H4 (cell line): ENCODE results near the gene PF4V1. TPM values are rescaled to one million over a fixed set of nuclear protein-coding genes. Genes with fewer than 3 reads are reported as not detected.
"Not testable (repeated sequence)": the region's sequence is repeated elsewhere in the genome, so short reads cannot be mapped to it uniquely, and the experiment has no call there.

Experiments
- DNase-seq: peaks from one replicate; pipeline ENCODE4 v3.0.0-alpha.2; 2015; ENCODE audit warnings: low spot score
- total RNA-seq: library from RNA; depleted of rRNA; stranded (reverse); fragments of >200 nt; shearing (Covaris generic); gene quantifications from 2 replicates; pipeline ENCODE4 v1.2.3, GENCODE V29; 2014

The PF4V1 gene
- total RNA-seq, 1 experiment from 2014 or later = not detected

DNA sequence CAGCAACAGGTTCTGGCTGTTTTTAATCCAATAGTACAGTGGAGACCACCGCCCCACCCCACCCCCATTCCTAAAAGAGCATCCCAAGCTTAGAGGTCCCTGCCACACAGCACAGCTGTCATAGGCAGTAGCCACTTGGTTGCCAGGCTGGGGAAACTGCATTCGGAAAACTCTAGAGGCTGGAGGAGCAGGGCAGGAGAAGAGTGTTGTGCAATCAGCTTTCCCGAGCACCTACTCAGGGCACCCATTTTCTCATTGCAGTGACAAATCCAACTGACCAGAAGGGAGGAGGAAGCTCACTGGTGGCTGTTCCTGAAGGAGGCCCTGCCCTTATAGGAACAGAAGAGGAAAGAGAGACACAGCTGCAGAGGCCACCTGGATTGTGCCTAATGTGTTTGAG, 17.2 kb downstream of the PF4V1 start:
- DNase-seq = no peak

DNA sequence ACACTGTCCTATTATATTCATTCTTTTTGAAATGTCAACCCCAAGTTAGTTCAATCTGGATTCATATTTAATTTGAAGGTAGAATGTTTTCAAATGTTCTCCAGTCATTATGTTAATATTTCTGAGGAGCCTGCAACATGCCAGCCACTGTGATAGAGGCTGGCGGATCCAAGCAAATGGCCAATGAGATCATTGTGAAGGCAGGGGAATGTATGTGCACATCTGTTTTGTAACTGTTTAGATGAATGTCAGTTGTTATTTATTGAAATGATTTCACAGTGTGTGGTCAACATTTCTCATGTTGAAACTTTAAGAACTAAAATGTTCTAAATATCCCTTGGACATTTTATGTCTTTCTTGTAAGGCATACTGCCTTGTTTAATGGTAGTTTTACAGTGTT, 17.7 kb downstream of the PF4V1 start:
- DNase-seq = no peak

GRCh38 chr4:73871511-73872310, 18.6 kb downstream of the PF4V1 start:
- no peak for DNase-seq

GRCh38 chr4:73872316-73873108, 19.4 kb downstream of the PF4V1 start:
- DNase-seq = no peak

GRCh38 chr4:73874386-73874785, 21.3 kb downstream of the PF4V1 start:
- no peak for DNase-seq

DNA sequence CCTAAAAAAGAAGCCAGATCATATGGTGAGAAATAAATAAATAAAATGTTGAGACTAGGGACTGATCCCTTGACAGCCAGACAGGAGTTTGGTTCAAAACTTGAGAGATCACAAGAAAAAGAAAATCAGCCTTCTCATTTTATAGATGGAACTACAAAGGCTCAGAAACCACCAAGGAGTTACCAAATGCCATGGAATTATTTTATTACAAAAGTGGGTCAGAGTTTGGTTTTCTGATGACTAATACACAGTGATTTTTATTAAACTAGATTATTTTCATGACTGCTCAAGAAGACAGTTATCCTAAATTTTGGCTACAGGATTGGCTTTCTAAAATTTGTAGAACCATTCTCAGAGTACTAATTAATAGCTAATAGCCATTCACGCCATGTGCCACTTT, 22.3 kb downstream of the PF4V1 start:
- no peak for DNase-seq

DNA sequence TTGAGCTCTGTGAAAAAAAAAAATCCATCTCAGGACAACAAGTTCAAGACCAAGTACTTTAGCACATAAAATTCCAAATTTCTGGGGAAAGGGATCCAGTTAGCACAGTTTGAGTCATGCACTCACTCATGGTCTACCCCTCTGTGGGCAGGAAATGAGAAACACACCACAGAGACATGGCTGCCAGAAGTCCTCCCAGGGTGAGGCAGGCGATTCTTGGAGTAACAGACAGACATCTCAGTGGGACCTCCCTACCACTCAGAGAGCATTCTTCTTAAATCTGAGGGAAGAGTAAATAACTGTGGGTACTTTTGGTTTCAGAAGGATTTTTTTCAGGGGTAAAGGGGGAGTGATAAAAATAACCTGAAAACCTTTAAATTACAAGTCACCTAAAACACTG, 30.2 kb downstream of the PF4V1 start:
- DNase-seq = peak; percentile 26

- DNase-seq = no peak
Measured at GRCh38 chr4:73885574-73886267, 32.6 kb downstream of the PF4V1 start.

GRCh38 chr4:73891326-73891725, 38.2 kb downstream of the PF4V1 start:
- DNase-seq = no peak

DNA sequence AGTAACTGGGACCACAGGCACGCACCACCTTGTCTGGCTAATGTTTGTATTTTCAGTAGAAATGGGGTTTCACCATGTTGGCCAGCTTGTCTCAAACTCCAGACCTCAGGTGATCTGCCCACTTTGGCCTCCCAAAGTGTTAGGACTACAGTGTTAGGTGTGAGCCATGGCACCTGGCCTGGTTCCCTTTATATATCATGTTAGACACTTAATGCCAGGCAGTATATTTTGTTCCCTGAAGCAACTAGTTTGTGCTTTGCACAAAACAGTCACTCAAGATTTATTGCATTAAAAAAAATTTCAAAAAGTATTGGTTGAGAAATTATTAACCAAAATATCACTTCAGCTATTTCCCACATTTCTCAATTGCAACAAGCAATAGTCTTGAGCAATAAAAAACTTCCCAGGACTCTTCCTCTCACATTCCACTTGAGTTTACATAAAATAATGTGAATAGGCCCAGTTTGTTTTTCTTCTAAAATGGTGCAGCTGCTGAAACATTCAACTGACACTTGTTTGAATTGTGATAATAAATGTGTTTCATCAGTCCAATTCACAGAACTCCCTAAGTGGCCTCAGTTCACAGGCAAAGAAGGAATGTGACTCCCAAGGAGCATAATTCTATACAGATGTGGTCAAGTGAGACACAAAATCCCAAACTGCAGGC, 38.8 kb downstream of the PF4V1 start:
- peak; percentile 23 for DNase-seq

GRCh38 chr4:73892966-73893365, 39.9 kb downstream of the PF4V1 start:
- no peak for DNase-seq

DNA sequence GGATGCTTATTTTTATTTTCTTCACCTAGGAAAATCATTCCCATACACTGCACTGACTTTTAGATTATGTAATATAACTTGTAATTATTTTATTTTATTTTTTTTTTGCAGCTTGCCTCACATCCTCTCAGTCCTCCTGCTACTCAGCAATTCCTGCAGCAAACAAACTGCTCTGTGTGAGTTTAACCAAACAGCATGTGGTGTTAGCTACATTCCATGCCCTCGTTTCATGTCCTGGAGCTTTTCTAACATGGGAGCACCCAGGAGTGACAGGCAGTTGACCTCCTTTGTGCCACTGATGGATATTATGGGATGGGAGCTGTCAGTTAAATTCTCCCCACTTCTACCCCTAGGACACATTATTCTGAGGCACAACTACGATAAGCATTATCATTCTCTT, 40.9 kb downstream of the PF4V1 start:
- DNase-seq = no peak

- no peak for DNase-seq
Measured at GRCh38 chr4:73895201-73896175, 42.4 kb downstream of the PF4V1 start.

DNA sequence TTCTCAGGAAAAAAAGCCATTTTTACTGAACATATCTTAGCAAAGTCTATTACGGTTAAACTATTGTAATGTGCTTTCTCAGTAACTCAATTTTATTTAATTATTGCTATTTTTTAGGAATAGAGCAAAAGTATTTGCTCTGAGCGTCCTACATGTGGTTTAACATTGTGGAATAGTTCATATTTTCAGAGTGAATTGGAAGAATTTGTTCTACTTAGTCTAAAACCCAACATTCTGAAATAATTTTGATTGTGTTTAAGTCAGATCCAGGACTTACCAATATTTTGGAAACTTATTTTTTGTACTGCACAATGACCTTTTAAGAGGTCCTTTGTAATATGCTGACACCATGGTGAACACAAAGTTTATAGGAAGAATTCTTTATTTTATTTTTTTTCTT, 43.3 kb downstream of the PF4V1 start:
- DNase-seq = no peak

GRCh38 chr4:73897380-73898136, 44.5 kb downstream of the PF4V1 start:
- no peak for DNase-seq

GRCh38 chr4:73899338-73899737, 46.2 kb downstream of the PF4V1 start:
- not testable (repeated sequence) for DNase-seq

DNA sequence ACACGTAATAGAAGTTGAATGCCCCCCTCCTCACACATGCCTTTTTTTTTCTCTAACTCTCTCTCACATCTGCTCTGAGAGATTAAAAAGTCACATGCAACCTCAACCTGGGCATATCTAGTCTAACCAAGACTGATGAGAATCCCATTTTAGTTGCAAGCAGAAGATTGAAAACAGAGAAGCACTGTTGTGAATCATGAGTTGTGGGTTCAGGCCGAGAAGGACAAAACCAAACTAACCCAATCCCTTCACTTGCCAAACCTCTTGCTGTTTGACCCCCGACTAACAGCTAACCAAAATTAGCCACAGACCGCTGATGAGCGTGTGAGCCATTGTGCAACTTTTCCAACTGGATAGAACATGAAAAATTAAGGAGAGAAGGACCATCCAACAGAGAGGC, 47.9 kb downstream of the PF4V1 start:
- DNase-seq = no peak

DNA sequence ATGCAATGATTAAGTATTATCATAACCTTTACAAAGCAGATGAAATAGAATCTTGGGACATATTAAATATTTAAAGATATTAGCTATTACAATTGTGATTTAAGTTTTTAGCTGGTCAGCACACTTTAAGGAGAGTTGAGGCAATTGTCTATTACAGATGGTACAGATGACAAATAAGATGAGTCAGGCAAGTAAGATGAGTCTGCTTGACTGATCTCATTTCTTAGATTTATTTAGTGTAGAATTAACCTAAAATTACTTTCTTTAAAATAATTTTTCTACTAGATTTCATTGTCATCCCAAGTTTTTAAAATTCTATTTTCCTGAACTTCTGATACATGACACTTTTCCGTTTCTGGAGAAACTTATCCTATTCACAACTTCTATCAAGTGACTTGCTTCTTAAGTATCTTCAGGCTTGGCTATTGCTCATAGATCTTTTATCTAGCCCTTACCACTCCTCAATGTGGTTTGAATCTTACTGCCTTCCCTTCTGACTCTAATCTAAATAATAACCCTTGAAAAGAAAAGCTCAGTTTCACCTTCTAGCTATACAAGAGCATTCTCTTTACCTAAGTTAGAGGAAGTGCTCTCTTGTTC, 49.0 kb downstream of the PF4V1 start:
- no peak for DNase-seq

DNA sequence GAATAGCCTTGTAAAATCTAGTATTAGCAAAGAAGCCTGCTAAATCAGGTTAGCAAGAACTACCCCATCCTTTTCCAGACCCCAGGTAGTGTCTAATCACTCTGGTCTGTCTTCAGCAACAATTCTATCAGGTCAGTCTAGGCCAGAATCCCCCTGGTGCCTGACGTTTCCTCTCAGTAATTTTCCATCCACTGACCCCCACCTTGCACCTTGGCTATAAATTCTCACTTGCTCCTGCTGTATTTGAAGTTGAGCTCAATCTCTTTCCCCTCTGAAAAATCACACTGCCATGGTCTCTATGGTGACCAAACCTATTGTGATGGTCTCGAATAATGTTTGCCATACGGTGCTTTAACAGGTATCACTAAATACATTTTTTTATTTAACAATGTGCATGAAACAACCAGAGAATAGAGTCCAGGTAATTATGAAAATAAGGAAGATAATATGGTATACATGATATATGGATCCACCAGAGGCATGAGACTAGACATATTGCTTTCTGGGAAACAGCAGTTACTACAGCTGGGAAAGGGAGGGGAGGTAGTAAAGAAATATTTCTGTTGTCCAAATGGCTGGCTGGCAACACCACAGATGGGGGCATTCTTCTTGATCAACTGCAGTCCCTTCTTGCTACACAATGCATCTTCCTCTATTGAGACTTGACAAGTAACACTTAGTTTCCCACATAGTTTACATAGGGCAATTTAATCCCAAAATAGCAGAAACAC, 49.9 kb downstream of the PF4V1 start:
- no peak for DNase-seq
